Erythroblast (primary cell): ENCODE data around the gene RTTN.

ENCODE experiments used
- GATA1 ChIP-seq: IDR thresholded peaks from 2 replicates; pipeline ENCODE4 v1.6.1; 2011; ENCODE audit warnings: low read depth, mild to moderate bottlenecking, control low read depth, low read length, moderate library complexity
- POLR2A ChIP-seq: IDR thresholded peaks from 2 replicates; pipeline ENCODE4 v1.6.1; 2011; ENCODE audit warnings: mild to moderate bottlenecking, low read length

DNA sequence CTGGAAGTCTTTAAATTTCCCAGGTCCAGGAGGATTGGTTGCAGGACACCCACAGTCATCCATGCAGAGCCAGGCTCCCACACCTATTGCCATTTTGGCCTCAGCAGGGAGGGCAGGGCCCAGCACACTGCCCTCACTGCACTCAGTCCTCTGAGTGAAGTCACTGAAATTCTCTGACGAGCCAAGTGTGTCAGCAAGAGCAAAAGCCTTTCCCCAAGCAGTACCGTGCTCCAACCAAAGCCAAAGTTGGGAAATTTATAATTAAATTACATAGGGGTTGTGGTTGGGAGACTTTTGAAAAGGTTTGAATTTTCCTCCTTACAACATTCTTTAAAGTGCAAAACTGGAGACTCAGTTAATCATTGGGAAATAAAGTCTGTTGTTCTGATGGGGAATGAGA, 159.3 kb downstream of the RTTN start:
- TF ChIP-seq GATA1 = no peak
- TF ChIP-seq POLR2A = no peak
